HG03571 (cell line): ENCODE data around the gene MAPK8IP3.
A peak's percentile ranks its signal among the peaks of the same experiment; 100 is the strongest.

Experiments
- ATAC-seq: cut with Tn5 transposase; IDR thresholded peaks from one replicate; pipeline ENCODE4 v1.9.1; 2021; ENCODE audit not compliant: unreplicated experiment

The MAPK8IP3 gene

GRCh38 chr16:1772362-1772907, 66.4 kb downstream of the MAPK8IP3 start, which contains the start of gene EME2:
EME2 (plus strand) TSS chr16:1772810; CDS start chr16:1773228, 418 bp downstream.
- ATAC-seq = no peak

- peak; percentile 40 for ATAC-seq
Measured at GRCh38 chr16:1772908-1773702, 67.1 kb downstream of the MAPK8IP3 start, which contains the start of gene MRPS34. MRPS34 (minus strand) TSS chr16:1773134; CDS start chr16:1773119, 15 bp downstream.

DNA sequence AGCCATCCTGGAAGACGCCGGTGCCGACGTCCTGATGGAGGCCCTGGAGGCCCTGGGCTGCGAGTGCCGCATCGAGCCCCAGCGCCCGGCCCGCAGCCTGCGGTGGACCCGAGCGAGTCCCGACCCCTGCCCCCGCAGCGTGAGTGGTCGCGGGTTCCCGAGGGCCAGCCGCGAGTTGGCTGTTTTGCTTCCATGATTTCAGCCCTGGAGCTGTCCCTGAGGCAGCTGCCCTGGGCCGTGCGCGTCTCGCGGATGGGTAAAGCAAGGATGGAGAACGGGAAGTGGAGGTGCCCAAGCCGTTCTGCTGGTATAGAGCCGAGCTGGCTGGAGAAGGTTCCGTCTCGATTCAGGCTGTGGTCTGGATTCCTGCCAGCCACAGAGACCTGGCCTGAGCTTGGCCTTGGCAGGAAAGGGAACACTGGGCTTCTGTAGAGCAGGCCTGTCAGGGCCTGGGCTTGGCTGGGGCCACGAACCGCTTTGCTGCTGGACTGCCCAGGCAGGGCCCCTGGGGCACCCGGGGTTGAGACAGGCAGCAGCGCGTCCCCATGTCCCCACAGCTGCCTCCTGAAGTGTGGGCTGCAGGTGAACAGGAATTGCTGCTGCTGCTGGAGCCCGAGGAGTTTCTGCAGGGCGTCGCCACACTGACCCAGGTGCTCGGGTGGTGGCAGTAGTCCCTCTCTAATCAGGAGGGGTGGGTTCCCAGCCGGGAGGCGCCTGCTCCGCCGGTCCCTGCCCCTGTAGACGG, 67.9 kb downstream of the MAPK8IP3 start:
- ATAC-seq = no peak

GRCh38 chr16:1774448-1774780, 68.4 kb downstream of the MAPK8IP3 start:
- no peak for ATAC-seq

GRCh38 chr16:1775006-1775845, 69.2 kb downstream of the MAPK8IP3 start:
- ATAC-seq = no peak

DNA sequence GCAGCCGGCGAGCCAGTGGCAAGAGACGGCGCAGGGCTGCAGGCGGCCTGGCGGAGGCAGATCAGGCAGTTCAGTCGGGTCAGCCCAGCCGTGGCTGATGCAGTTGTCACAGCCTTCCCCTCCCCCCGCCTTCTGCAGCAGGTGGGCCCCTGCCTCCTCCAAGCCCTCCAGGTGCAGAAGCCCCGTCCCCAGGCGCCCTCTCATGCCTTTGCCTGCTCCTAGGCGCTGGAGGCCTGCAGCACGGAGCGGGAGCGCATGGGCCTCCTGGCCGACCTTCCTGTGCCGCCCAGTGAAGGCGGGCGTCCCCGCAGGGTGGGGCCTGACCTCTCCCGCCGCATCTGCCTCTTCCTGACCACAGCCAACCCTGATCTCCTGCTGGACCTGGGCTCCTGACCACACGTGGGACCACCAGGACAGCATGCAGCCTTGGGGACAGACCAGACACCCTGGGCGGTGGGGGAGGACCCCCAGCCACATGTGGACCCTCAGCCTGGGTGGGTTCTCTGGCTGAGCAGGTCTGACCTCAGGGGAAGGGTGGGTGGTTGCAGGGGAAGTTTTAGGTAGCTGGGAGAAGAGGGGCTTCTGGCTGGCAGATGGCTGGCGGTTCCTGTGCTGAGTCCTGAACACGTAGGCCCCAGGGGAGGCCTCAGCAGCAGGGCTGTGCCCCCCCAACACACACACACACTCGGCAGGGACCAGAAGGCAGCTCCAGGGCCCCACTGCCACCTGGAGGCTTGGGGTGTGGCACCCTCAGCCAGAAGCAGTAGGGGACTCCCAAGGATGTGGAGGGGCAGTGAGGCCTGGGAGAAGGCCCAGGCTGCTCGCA, 70.1 kb downstream of the MAPK8IP3 start:
- no peak for ATAC-seq

DNA sequence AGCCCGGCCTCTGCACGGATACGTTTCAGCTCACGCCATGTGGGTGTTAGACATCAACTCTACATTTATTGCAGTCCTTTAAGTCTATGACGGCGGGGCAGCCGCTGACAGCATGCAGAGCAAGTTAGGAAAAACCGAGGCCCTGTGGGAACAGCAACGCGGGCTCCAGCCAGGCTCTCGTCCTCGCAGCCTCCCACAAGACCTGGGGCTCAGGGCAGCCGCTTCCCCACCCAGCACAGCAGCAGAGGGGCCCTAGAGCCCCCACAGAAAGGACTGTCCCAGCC, 70.6 kb downstream of the MAPK8IP3 start:
- no peak for ATAC-seq

GRCh38 chr16:1776991-1777374, 71.0 kb downstream of the MAPK8IP3 start:
- no peak for ATAC-seq

DNA sequence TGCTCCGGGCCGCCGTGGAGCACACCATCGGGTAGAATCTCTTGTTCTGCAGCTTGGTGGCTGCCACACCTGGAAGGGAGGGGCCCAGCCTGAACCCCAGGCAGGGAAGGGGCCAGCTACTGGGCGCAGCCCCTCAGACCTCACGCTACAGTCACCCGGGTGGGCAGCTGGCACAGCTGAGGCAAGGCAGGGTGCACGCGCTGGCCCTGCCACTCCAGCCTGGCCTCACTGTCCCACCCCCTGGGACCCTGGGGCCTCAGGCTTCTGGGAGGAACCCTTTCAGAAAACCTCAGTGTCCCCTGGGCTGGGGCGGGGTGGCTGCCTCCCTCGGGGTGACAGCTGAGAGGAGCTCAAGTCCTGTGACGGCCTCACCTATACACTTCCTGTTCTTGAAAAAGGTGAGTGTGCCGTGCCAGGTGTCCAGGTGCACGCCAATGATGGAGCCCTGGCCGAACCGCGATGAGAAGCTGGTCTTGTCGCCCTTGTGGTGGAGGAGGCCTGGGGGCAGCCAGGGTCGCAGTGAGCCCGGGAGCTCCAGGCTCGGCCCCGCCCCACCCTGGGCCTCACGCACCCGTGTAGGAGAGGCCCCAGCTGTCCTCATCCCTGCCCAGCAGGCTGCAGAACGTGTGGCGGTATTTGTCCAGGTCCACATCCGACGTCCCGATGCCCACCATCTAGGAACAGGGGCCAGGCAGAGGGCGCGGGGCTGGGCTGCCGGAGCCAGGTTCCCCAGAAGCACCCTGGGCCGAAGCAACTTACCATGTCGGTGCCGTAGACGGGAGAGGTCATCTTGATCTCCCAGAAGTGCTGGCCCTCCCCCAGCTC, 71.6 kb downstream of the MAPK8IP3 start:
- ATAC-seq = no peak

- ATAC-seq = no peak
Measured at GRCh38 chr16:1778200-1779179, 72.5 kb downstream of the MAPK8IP3 start.

- ATAC-seq = no peak
Measured at GRCh38 chr16:1779234-1779701, 73.3 kb downstream of the MAPK8IP3 start.

GRCh38 chr16:1779741-1780676, 74.0 kb downstream of the MAPK8IP3 start:
- ATAC-seq = no peak

DNA sequence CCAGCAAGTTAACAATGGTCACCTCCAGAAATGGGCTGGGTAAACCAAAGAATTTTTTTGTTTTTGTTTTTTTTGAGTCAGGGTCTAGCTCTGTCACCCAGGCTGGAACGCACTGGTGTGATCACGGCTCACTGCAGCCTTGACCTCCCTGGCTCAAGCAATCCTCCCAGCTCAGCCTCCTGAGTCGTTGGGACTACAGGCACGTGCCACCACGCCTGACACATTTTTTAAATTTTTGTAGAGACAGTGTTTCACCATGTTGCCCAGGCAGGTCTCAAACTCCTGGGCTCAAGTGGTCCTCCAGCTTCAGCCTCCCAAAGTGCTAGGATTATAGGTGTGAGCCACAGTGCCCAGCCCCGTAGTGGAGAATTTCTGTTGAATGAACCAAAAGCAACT, 74.7 kb downstream of the MAPK8IP3 start:
- no peak for ATAC-seq

GRCh38 chr16:1781254-1781653, 75.3 kb downstream of the MAPK8IP3 start:
- no peak for ATAC-seq

GRCh38 chr16:1781758-1782407, 75.9 kb downstream of the MAPK8IP3 start:
- peak; percentile 1 for ATAC-seq

GRCh38 chr16:1782408-1783264, 76.6 kb downstream of the MAPK8IP3 start, which contains the start of the genes NUBP2 and SPSB3:
NUBP2 (plus strand) TSS chr16:1782960; CDS start chr16:1783021, 61 bp downstream.
SPSB3 (minus strand) TSS chr16:1782571; CDS start chr16:1781483, 1,088 bp downstream.
- peak; percentile 82 for ATAC-seq
